ENCODE results near the gene GPD2.

- no peak for TF ChIP-seq CTCF (IDR thresholded peaks at IDR 0.05)
- TF ChIP-seq EZH2 (IDR thresholded peaks at IDR 0.05; ENCODE audit: borderline replicate concordance, insufficient read depth, low read depth, low read length, poor library complexity, severe bottlenecking), result no peak
These were observed 77.0 kb downstream of the GPD2 start for GRCh38 chr2:156513219-156513618.
